IMR-90 (cell line): ENCODE data around the gene APOA4. TPM values are rescaled to one million over a fixed set of nuclear protein-coding genes. Genes with fewer than 3 reads are reported as not detected.

Source experiments
- ATAC-seq: fragments of 200-7000 bp; cut with Tn5 transposase; 2 replicates; pipeline ENCODE4 v1.9.1; 2020; ENCODE audit warnings: low read depth, mild to moderate bottlenecking, moderate library complexity
- BruUV-seq: library from RNA; stranded (reverse); fragments of 400-500 nt; replicated peaks from 2 replicates; lab custom pipeline; 2021; lab: Mats Ljungman, UMichigan
- CTCF ChIA-PET: fragments of 300-600 bp; formaldehyde crosslinking; extraction: SDS; loops from one replicate; lab custom pipeline; 2021; ENCODE audit warnings: antibody characterized with exemption; lab: Yijun Ruan, JAX
- POLR2A ChIA-PET: fragments of 300-600 bp; sonication (Branson Sonifier 250); formaldehyde crosslinking; loops from one replicate; lab custom pipeline; 2022; ENCODE audit warnings: antibody characterized with exemption; ENCODE audit not compliant: unreplicated experiment; lab: Charles Lee
- DNase-seq: peaks from one replicate; pipeline ENCODE4 v3.0.0; 2013
- H2AFZ ChIP-seq: replicated peaks from 2 replicates; pipeline ENCODE3; 2013; ENCODE audit warnings: low read length, mild to moderate bottlenecking; ENCODE audit not compliant: poor library complexity
- H2AK5ac ChIP-seq: 2 replicates; pipeline ENCODE4 v1.6.1; 2013; ENCODE audit warnings: low read depth, low read length, inconsistent platforms
- H2AK9ac ChIP-seq: replicated peaks from 2 replicates; pipeline ENCODE3; 2013; ENCODE audit warnings: mild to moderate bottlenecking, low read depth, low read length, moderate library complexity; ENCODE audit not compliant: poor library complexity
- H2BK120ac ChIP-seq: 2 replicates; pipeline ENCODE4 v1.6.1; 2013; ENCODE audit warnings: low read depth, low read length, inconsistent platforms
- H2BK15ac ChIP-seq: 3 replicates; pipeline ENCODE4 v1.6.1; 2013; ENCODE audit warnings: low read depth, low read length, inconsistent platforms
- H2BK20ac ChIP-seq: 2 replicates; pipeline ENCODE4 v1.6.1; 2013; ENCODE audit warnings: low read depth, mild to moderate bottlenecking, inconsistent platforms, low read length, moderate library complexity
- H2BK5ac ChIP-seq: 2 replicates; pipeline ENCODE4 v1.6.1; 2013; ENCODE audit warnings: mild to moderate bottlenecking, low read depth, low read length, inconsistent platforms; ENCODE audit not compliant: poor library complexity, severe bottlenecking
- H3K14ac ChIP-seq: replicated peaks from 2 replicates; pipeline ENCODE4 v1.6.1; 2013; ENCODE audit warnings: low read depth, low read length, inconsistent platforms
- H3K18ac ChIP-seq: 2 replicates; pipeline ENCODE4 v1.6.1; 2013; ENCODE audit warnings: low read depth, low read length, control low read depth
- H3K23ac ChIP-seq: 2 replicates; pipeline ENCODE4 v1.6.1; 2013; ENCODE audit warnings: low read depth, low read length, inconsistent platforms
- H3K27ac ChIP-seq: 2 replicates; pipeline ENCODE4 v1.5.1; 2013; ENCODE audit warnings: mild to moderate bottlenecking, control low read depth, low read length; ENCODE audit not compliant: insufficient read depth
- H3K27me3 ChIP-seq: 2 replicates; pipeline ENCODE4 v1.6.1; 2013; ENCODE audit warnings: low read length; ENCODE audit not compliant: control insufficient read depth, insufficient read depth
- H3K36me3 ChIP-seq: 2 replicates; pipeline ENCODE4 v1.6.1; 2013; ENCODE audit warnings: low read length, mixed read lengths; ENCODE audit not compliant: control insufficient read depth, insufficient read depth
- H3K4ac ChIP-seq: 2 replicates; pipeline ENCODE4 v1.6.1; 2013; ENCODE audit warnings: low read depth, low read length, inconsistent platforms
- H3K4me1 ChIP-seq: 2 replicates; pipeline ENCODE4 v1.6.1; 2013; ENCODE audit warnings: low read length, mixed read lengths; ENCODE audit not compliant: control insufficient read depth, insufficient read depth
- H3K4me2 ChIP-seq: 2 replicates; pipeline ENCODE4 v1.6.1; 2013; ENCODE audit warnings: low read depth, mild to moderate bottlenecking, control low read depth, low read length, moderate library complexity
- H3K4me3 ChIP-seq: 2 replicates; pipeline ENCODE4 v1.5.1; 2013; ENCODE audit warnings: low read depth, mild to moderate bottlenecking, control low read depth, low read length, moderate library complexity; ENCODE audit not compliant: insufficient read depth
- H3K56ac ChIP-seq: 2 replicates; pipeline ENCODE4 v1.6.1; 2013; ENCODE audit warnings: low read length, inconsistent platforms; ENCODE audit not compliant: insufficient read depth; ENCODE audit errors: extremely low read depth
- H3K79me1 ChIP-seq, 2 experiments: 2 replicates each; pipeline ENCODE4 v1.6.1; 2013; ENCODE audit warnings: low read length in 2 of 2, inconsistent platforms in 1 of 2, low read depth in 1 of 2
- H3K9ac ChIP-seq: 2 replicates; pipeline ENCODE4 v1.6.1; 2013; ENCODE audit warnings: low read depth, low read length, control low read depth
- H3K9me1 ChIP-seq: 2 replicates; pipeline ENCODE4 v1.6.1; 2013; ENCODE audit warnings: low read length, inconsistent platforms; ENCODE audit not compliant: insufficient read depth
- H3K9me3 ChIP-seq: 2 replicates; pipeline ENCODE4 v1.6.1; 2013; ENCODE audit warnings: low read length; ENCODE audit not compliant: control insufficient read depth, insufficient read depth
- H4K20me1 ChIP-seq: 2 replicates; pipeline ENCODE4 v1.6.1; 2013; ENCODE audit warnings: low read length, inconsistent platforms; ENCODE audit not compliant: insufficient read depth
- H4K5ac ChIP-seq: 2 replicates; pipeline ENCODE4 v1.6.1; 2013; ENCODE audit warnings: mild to moderate bottlenecking, low read depth, low read length, control low read depth
- H4K8ac ChIP-seq, 2 experiments: 2 replicates each; pipeline ENCODE4 v1.6.1; 2013; ENCODE audit warnings: low read depth in 2 of 2, low read length in 2 of 2, control low read depth in 1 of 2, inconsistent platforms in 1 of 2
- H4K91ac ChIP-seq: 2 replicates; pipeline ENCODE4 v1.6.1; 2013; ENCODE audit warnings: low read depth, low read length, inconsistent platforms; ENCODE audit not compliant: insufficient read depth
- BHLHE40 ChIP-seq: fragments of 150-350 bp; IDR thresholded peaks from 2 replicates; pipeline ENCODE4 v1.6.1; 2016; ENCODE audit warnings: mild to moderate bottlenecking, low read depth, low read length
- CEBPB ChIP-seq: IDR thresholded peaks from 2 replicates; pipeline ENCODE4 v1.6.1; 2012; ENCODE audit warnings: low read depth, low read length, improper control_type of control experiment
- CHD1 ChIP-seq: IDR thresholded peaks from 2 replicates; pipeline ENCODE4 v1.6.1; 2012; ENCODE audit warnings: low read depth, low read length, improper control_type of control experiment
- CTCF ChIP-seq: conservative IDR thresholded peaks from 2 replicates; pipeline ENCODE4 v1.5.1; 2012; ENCODE audit warnings: mild to moderate bottlenecking, low read depth, low read length, improper control_type of control experiment
- FOS ChIP-seq: fragments of 150-350 bp; IDR thresholded peaks from 2 replicates; pipeline ENCODE4 v1.6.1; 2016; ENCODE audit warnings: low read depth, low read length
- MAFK ChIP-seq: IDR thresholded peaks from 2 replicates; pipeline ENCODE4 v1.6.1; 2012; ENCODE audit warnings: low read depth, low read length, improper control_type of control experiment
- MAZ ChIP-seq: IDR thresholded peaks from 2 replicates; pipeline ENCODE4 v1.6.1; 2012; ENCODE audit warnings: low read depth, mild to moderate bottlenecking, low read length, improper control_type of control experiment, moderate library complexity, borderline replicate concordance
- MXI1 ChIP-seq: IDR thresholded peaks from 2 replicates; pipeline ENCODE4 v1.6.1; 2012; ENCODE audit warnings: low read depth, mild to moderate bottlenecking, low read length, moderate library complexity, borderline replicate concordance
- NFE2L2 ChIP-seq: fragments of 150-350 bp; IDR thresholded peaks from 2 replicates; pipeline ENCODE4 v1.6.1; 2016; ENCODE audit warnings: low read depth, mild to moderate bottlenecking, low read length
- POLR2A ChIP-seq: IDR thresholded peaks from 2 replicates; pipeline ENCODE4 v1.6.1; 2012; ENCODE audit warnings: mild to moderate bottlenecking, low read depth, low read length
- RAD21 ChIP-seq: IDR thresholded peaks from 2 replicates; pipeline ENCODE4 v1.6.1; 2012; ENCODE audit warnings: low read length, improper control_type of control experiment
- RCOR1 ChIP-seq: IDR thresholded peaks from 2 replicates; pipeline ENCODE4 v1.6.1; 2012; ENCODE audit warnings: mild to moderate bottlenecking, low read length, improper control_type of control experiment; ENCODE audit not compliant: insufficient replicate concordance
- RFX5 ChIP-seq: IDR thresholded peaks from 2 replicates; pipeline ENCODE4 v1.8.0; 2012; ENCODE audit warnings: low read depth, mild to moderate bottlenecking, low read length, moderate library complexity
- SMC3 ChIP-seq: fragments of 150-350 bp; IDR thresholded peaks from 2 replicates; pipeline ENCODE4 v1.6.1; 2016; ENCODE audit warnings: low read depth, mild to moderate bottlenecking, antibody characterized with exemption, low read length, moderate library complexity
- USF2 ChIP-seq: fragments of 150-350 bp; IDR thresholded peaks from 2 replicates; pipeline ENCODE4 v1.6.1; 2017; ENCODE audit warnings: mild to moderate bottlenecking, antibody characterized with exemption, low read length, low read depth
- WGBS, 2 experiments: methylation state at CpG; one replicate each; pipeline versions ENCODE4 v1.1.5 to v1.1.7; 2013; ENCODE audit warnings: missing lambda C conversion rate in 2 of 2; ENCODE audit not compliant: insufficient read length in 1 of 2; ENCODE audit errors: extremely low coverage in 2 of 2; 5-methylcytosine and 5-hydroxymethylcytosine counted together
- dilution Hi-C: fragments of 300-500 bp; cut with HindIII; formaldehyde crosslinking; loops from one replicate; pipeline ENCODE4 v1.14.3; 2018; ENCODE audit warnings: low sequenced_read_pairs; ENCODE audit not compliant: unreplicated experiment
- in situ Hi-C: fragments of 300-500 bp; cut with MboI; formaldehyde crosslinking; loops from 3 replicates; pipeline ENCODE4 v1.14.3; 2019; ENCODE audit warnings: low sequenced_read_pairs, inconsistent platforms, mixed read lengths
- intact Hi-C: fragments of 100-400 bp; cut with micrococcal nuclease; formaldehyde crosslinking; loops from 2 replicates; pipeline ENCODE4 v1.10.0; 2022
- polyA plus RNA-seq, 3 experiments: library from polyadenylated mRNA; depleted of rRNA; stranded (reverse); fragments of >200 nt; gene quantifications; 2 replicates each; pipeline ENCODE4 v1.2.3, GENCODE V29; 2012; ENCODE audit warnings: low replicate concordance in 1 of 3
- total RNA-seq: library from RNA; depleted of rRNA; stranded (reverse); fragments of >200 nt; gene quantifications from 2 replicates; pipeline ENCODE4 v1.2.3, GENCODE V29; 2012
- TF ChIP-seq, protein P1 (sequence below): fragments of 150-350 bp; IDR thresholded peaks from 2 replicates; pipeline ENCODE4 v1.6.1; 2016; ENCODE audit warnings: low read depth, mild to moderate bottlenecking, low read length, moderate library complexity, borderline replicate concordance

Gene APOA4
- total and polyA plus RNA-seq, 2 of the 4 experiments (the other 2 are of a cell fraction), result not detected

DNA sequence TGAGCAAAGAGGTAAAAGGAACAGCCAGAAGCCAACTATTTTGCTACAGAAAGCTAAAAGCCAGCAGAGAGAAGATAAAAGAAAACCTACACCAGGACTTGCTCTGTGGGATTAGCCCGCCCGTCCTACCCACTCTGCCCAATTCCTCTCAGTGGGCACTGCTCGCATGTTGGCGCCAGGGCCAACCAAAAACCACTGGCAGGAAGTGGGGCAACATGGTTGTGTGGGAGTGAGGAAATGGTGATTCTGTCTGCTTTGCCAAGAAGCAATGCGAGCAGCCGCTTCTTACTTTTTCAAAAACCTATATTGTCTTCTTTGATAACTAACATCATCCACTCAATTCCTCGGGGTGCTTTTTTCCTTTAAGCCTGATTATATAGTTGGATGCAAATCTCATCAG is 28.5 kb upstream of the APOA4 start:
- Histone ChIP-seq H3K18ac (no peak overlapping the region), H4K8ac (peak overlapping the region in 1 of 2 experiments; percentile 20; a peak in 1 of 4 replicates), H3K14ac (no peak overlapping the region), H3K79me1 (peaks cover 6 to 29% of the 10 kb centered on the region in 2 experiments; a peak in 3 of 4 replicates), H3K4me3 (no peak overlapping the region), H4K20me1 (peaks cover 17% of the 10 kb centered on the region), H3K36me3 (peaks cover 20% of the 10 kb centered on the region), H3K56ac (no peak overlapping the region), H2BK5ac (no peak overlapping the region), H3K27me3 (no peaks in the 10 kb centered on the region), H4K5ac (no peak overlapping the region), H2AFZ (no peak overlapping the region), H2BK120ac (no peak overlapping the region), H2AK5ac (no peak overlapping the region), H3K9me1 (peaks cover 23% of the 10 kb centered on the region), H3K4me2 (no peak overlapping the region), H2BK20ac (no peak overlapping the region; the same call in none of the 2 replicates), H2AK9ac (no peak overlapping the region), H2BK15ac (no peak overlapping the region), H3K4ac (no peak overlapping the region; the same call in 1 of the 2 replicates), H3K27ac (no peak overlapping the region), H4K91ac (no peak overlapping the region), H3K9ac (no peak overlapping the region), H3K4me1 (peaks cover 16% of the 10 kb centered on the region), H3K9me3 (no peaks in the 10 kb centered on the region), H3K23ac (no peak overlapping the region)
- no CpG with 5 or more reads among the region's 7 CpGs for WGBS, 2 experiments
- TF ChIP-seq NFE2L2, result no peak
- no peak for TF ChIP-seq CHD1
- no peak for TF ChIP-seq MAZ
- TF ChIP-seq SMC3, result no peak
- TF ChIP-seq, protein P1, sequence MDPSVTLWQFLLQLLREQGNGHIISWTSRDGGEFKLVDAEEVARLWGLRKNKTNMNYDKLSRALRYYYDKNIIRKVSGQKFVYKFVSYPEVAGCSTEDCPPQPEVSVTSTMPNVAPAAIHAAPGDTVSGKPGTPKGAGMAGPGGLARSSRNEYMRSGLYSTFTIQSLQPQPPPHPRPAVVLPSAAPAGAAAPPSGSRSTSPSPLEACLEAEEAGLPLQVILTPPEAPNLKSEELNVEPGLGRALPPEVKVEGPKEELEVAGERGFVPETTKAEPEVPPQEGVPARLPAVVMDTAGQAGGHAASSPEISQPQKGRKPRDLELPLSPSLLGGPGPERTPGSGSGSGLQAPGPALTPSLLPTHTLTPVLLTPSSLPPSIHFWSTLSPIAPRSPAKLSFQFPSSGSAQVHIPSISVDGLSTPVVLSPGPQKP, result no peak
- TF ChIP-seq RFX5, result no peak
- no peak for TF ChIP-seq CTCF
- no peak for TF ChIP-seq MAFK
- no peak for TF ChIP-seq BHLHE40
- TF ChIP-seq CEBPB, result no peak
- no peak for TF ChIP-seq POLR2A
- no peak for TF ChIP-seq RAD21
- TF ChIP-seq USF2, result no peak
- no peak for TF ChIP-seq RCOR1
- no peak for TF ChIP-seq FOS
- TF ChIP-seq MXI1, result no peak
- no peak for ATAC-seq
- no peak for DNase-seq
- dilution Hi-C loops (no loop called here), in situ Hi-C loops (no loop called here), intact Hi-C loops (loop anchor here (10.0 kb wide), 1 partner anchor 373 kb away; no protein-coding TSS in a partner anchor)
- BruUV-seq, result no TSS peak
- ChIA-PET POLR2A (no interaction called here), CTCF (interaction anchor here (0.9 to 1.4 kb wide), 2 partner anchors 11 to 29 kb away, joined by 4 read pairs; partner anchors contain the start of gene APOA4)
